Stimulated activated naive CD4-positive, alpha-beta T cell (primary cell): ENCODE data around the gene TBC1D22A.
"Not testable (repeated sequence)": the region's sequence is repeated elsewhere in the genome, so short reads cannot be mapped to it uniquely, and the experiment has no call there.

Experiments used
- DNase-seq, 6 experiments: peaks; one replicate each; lab custom pipeline; 2025; lab: John Stamatoyannopoulos, UW

The TBC1D22A gene

DNA sequence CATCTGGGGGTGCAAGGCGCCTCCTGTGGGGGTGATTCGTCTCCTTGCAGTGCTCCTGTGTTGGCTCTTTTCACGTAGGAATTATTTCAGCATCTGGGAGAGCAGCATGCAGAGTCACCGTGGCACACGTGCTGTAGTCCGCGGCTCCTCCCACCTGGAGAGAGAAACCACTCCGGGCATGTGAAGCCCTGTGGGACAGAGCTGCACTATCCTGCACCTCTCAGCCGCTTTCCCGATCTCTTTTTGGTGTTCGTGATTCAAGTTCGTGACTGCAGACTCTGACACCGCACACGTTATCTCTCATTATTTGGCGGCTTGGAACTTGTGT is 394.6 kb downstream of the TBC1D22A start:
- no peak for DNase-seq

DNA sequence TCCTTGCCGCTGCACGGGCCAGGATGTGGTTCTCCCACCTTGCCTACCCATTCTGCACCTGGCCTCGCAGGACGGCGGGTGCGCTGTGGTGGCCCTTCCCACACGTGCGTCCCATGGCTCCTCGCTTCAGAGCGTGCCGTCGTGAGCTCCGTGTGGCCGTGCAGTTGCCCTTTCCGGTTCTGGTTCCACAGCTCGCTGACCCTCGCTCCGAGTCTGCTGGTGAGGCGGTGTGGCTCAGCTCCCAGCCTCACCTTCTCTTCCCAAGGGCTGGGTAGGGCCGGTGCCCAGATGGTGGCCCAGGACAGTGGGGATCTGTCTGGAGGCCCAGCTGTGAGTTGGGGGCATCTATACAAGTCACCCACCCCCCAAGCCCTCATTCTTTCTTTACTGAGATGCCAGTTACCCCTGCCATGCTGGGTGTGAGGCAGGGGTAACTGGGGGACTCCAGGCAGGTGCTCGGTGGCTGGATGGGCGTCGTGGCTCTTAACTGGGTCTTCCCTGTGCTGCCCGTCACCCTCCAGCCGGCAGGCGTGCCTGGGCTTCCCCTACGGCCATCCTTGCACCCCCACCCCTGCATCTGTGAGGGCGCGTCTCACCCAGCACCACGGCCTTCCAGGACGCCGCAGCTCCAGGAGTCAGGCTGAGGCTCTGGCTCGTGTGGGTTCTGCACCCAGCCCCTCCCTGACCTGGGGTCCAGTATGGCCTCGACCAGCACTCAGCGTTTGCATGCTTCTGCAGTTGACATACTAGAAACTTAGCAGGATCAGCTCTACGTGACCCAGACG is 395.2 kb downstream of the TBC1D22A start:
- no peak for DNase-seq

DNA sequence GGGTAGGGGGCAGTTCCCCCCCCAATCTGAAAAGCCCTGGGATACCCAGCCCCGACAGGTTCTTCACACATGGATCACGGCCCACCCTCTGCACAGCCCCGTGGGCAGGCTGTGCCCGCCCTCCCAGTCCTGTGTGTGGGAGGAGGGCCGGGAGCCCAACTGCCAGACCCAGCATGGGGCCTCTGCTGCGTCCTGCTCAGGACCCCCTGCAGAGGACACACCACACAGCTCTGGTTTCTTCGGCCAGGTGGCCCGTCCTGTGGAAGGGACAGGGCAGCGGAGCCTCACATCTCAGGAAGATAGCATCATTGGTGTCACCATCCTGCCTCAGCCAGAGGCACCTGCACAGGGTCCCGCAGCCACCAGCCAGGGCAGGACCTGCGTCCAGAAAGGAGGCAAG is 396.0 kb downstream of the TBC1D22A start:
- DNase-seq: no peak

DNA sequence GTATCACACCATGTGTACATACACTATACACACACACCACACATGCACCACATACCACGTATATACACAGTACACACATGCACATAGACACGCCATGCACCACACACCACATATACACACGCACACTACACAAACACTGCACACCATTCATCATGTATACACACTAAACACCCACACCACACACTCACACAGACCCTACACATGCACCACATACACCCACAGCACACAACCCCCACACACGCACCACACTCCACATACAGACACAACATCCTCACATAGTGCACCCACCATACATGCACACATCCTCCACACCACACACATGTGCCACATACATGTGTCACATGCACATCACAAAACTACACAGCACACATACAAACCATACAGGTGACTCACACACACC is 397.1 kb downstream of the TBC1D22A start:
- no peak for DNase-seq

DNA sequence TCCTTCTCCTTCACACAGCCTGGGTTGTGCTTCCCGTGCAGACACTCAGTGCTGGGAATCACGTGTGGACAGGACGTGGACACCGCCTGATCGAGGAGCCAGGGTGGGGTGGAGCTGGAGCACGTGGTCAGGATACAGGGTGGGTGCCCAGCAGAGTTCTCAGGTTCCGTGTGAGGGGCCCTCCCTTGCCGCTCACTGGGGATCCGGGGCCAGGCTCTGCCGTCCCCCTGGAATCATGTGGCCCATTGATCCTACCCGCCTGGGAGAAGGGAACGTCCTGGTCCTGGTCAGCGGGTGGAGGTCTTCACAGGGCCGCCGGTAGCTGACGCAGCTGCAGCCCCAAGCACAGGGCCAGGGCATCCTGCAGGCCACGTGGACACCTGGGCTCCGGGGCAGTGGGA is 397.7 kb downstream of the TBC1D22A start:
- DNase-seq: no peak

DNA sequence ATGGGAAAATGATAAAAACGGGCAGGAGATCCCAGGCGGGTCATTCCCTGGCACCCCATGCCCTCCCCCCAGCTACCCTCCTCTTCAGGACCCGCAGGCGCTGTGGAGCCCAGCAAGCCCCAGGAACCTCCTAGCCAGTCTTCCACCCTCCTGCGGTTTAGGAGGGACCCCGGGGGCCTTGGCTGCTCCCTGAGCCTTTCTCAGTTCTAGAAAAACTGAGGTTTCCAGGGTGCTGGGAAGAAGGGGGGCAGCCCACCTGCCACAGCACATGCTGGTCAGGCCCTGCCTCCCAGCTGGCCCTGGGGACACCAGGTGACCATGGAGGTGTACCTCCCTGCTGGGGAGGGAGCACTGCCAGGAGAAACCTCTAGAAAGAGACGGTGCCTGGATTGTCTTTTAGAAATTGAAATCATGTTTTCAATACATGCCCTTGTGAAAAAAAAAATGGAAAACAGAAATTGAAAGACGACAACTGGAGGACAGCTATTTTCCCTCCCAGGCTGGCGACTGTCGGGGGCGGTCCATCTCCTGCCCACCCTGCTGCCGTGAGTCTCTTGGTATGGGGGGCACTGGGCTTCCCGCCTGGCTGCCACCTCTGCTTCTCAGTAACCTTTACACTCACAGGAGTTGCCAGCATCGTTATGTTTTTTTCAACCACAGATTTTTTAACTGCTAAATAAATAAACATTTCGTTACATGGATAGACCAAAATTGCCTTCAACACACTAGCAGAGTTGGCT is 398.5 kb downstream of the TBC1D22A start:
- DNase-seq: no peak

DNA sequence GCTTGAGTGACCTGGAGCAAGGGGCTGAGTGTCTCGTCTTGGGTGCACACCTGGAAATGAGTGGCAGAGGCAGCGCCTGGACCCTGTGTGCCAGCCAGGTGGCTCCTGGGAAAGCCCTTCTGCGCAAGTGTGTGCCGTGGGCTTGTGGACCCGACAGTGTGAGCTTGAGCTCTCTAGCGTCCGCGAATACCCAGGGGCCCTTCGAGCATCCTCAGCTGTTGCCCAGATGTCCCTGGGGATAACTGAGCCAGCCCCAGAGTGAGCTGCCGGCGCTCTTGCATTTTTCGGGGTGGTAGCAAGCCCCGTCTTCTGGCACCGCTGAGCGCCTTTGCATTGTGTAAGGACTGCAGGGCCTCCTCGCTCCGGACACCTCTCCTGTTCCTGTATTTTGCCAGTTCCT is 399.2 kb downstream of the TBC1D22A start:
- no peak for DNase-seq

DNA sequence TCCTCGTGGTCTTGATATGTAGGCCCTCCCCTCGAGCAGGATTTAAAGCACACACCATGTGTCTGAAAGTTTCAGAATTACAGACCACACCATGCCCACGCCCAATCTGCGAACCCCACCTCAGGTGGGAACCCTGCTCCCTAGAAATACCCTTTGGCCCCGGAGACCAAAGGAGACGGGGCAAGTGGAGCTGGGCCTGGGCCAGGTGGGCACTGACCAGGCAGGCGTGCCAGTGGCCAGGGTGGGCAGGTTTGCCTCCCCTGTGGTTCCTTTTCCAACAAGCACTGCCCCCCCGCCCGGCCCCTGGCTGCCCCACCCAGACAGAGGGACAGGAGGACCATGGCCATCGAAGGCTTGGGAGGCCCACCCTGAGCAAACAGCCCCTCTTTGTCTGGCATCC is 400.4 kb downstream of the TBC1D22A start:
- no peak for DNase-seq

DNA sequence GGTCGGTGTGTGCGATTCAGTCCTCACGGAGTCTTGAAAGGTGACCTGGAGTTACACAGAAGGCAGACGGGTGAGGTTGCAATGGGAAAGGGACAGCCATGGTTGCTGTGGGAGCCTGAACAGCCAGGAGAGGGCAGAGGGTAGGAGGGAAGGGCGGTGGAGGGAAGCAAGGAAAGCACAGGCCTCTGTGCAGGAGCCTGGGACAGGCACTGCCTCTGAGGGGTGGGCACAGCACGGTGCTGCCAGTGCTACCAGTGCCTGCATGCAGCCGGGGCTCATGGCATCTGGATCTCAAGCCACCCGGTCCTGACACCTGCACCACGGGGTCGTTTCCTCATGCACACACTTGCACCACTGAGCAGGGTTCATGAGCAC is 401.0 kb downstream of the TBC1D22A start:
- DNase-seq: no peak

DNA sequence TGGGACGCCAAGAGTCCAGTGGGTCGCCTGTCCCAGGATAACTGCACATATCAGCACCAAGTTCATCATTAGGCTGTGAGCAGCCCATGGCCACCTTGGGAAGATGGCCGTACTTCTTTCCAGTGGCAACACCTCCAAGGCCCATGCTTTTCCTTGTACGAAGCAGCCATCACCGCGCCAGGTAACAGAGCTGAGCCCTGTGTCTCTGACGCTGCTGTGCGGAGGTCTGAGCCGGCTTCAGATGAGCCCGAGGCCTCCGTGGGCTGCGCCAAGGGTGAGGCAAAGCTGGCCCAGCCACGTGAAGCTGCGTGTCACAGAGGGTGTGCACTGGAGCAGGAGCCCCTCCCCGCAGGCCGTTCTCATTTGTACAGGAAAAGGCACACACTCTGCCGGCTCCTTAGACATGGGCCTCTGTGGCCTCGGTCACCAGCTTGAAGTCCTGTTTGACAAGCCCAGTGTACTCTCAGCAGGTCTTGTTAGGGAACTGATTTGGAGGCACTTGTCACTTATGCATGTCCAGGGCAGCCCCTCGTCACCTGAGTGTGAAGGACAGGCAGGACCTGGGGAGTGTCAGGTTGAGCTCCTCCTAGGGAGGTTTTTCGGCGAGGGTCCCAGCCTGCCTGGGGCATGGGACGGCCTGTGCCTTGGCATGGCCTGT is 401.5 kb downstream of the TBC1D22A start:
- no peak for DNase-seq

DNA sequence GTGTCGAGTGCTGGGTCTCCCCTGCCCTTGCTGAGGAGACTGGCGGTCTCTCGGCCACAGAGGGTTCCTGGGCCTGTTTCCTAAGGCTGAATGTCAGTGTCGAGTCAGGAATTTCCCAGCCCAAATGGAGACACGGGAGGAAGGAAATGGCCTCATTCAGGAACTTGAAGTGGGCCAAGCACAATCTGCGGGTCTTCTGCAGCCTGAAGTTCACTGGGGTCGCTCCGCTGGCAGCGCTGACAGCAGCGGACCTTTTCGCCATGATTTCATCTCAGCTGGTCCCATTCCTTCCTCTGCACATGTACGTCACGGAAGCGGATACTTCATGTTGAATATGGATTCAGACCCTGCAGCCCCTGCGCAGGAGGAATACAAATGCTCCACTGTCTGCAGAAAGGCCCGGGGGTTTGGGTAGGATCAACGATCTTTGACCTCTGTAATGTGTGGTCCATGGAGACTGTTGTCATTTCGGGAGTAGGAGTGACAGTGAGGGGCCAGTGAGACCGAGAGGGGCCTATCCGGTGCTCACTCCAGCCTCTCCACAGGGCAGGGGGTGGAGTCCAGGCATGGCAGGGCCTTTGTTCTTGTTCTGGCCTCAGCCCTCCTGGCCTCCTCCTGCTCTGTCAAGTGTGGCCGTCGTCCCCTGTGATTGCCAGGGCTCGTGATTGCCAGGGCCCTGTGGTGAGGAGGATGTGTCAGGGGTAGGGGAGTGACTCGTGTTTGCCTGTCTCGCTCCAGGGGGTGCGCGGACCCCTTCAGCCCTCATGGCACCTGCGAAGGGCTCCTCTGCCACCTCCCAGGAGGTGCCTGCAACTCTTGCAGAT is 402.3 kb downstream of the TBC1D22A start:
- DNase-seq: no peak

DNA sequence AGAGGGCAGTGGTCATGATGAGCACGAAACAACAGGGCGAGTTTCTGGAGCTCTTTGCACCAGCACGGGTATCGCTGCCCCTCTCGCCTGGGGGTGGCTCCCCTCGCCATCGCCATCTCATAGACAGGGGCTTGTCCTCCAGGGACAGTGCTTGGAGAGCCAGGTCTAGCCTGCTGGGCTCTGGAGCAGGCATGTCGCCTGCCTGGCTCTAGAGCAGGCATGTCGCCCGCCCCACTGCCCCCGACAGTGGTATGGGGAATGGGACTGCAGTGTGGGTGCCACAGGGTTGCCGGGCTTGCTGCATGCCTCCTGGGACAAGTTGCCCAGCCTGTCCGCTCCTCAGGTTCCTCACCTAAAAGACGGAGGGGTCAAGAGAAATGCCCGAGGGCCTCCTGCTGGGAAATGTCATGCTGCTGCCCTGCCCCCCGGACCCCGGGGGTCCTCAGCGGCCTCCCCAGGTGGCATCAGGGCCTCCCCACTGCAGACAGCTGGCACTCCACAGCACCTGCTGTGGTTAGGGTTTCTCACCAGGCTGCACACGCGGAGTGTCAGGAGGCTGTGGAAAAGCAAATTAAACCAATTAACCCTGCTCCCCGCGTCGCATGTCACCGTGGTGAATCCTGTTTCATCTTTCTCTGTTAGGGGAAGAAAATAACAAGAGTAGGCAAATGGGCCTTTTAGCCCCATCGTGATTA is 403.0 kb downstream of the TBC1D22A start:
- no peak for DNase-seq

DNA sequence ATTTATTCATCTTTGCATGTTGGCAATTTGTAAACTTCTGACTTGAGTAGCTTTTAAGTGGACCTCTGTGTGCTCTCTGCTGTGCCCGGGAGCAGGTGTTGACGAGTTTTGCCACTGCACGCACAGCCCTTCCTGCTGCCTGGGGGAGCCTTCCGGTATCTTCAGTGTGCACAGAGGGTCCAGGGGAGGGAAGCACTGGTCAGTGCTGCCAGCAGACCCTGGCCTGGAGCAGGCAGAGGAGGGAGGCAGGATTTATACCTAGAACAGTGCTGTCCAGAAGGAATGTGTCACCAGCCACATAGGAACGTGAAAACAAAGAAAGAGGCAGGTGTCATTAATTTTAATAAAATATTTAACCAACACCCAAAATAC is 403.6 kb downstream of the TBC1D22A start:
- DNase-seq: no peak

DNA sequence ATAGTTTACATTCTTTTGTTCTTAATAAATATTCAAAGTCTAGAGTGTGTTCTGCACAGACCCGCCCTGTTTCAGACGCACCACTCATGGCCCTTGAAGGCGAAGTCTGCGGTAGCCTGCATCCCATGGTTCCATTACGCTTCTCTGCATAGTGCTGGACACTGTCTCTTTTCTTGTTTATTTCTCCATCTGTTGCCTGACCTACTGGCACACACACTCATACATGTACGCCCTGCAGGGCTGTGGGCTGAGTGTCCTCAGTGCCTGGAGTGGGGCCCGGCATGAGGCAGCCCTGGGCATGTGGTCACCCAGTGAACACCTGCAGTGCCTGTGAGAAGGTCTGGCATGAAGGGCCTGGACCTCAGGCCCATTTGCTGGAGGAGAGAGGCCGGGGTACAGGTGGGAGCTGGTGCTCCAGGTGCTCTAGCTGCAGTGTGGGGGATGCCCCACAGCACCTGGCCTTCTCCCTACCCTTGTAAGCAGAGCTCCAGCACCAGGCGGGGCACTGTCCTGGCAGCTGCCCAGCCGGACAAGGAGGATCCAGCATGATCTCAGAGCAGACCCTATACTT is 404.1 kb downstream of the TBC1D22A start:
- no peak for DNase-seq

DNA sequence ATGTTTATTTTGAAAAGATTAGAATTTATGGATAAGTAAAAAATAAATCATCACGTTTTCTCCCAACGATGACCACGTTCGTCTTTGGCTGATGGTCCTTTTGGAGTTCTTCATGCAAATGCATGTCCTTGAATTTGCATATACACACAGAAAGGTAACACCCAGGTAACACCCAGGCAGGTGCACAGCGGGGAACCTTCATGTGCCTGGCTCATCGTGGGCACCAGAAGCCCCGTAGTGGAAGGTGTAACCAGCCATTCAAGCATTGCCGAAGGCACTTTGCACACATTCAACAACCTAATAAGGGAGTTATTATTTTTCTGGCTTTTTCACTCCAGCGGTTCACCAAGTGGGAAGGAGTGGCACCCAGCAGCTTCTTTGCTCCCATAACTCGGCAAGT is 404.6 kb downstream of the TBC1D22A start:
- DNase-seq: no peak

DNA sequence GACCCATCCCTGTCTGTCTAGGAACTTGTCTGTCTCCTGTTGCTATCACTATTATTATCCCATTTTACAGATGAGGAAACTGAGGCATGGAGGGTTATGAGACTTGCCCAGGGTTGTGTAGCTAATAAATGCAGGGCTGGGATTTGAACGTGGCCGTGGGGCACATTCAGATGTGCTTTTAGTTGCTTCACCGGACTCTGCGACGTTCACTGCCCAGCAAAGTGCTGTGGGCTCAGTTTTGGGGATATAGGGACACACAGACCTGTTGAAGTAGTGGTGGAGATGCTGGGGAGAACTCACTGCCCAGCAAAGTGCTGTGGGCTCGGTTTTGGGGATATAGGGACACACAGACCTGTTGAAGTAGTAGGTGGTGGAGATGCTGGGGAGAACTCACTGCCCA is 405.5 kb downstream of the TBC1D22A start:
- not testable (repeated sequence) for DNase-seq

DNA sequence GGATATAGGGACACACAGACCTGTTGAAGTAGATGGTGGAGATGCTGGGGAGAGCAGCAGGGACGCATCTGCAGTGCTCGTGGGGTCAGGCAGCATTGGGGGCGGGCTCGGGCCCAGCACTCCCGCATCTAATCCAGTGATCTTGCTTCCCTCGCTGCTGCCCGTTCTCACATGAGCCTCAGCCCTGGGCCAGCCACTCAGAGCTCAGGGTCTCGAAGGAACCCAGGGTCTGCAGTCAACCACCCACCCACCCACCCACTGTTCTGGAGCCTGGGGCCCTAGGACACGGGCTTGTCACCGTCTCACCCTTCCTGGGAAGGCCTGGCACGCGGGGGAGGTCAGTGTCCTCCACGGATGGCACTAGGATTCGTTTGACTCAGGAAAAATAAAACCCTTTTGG is 406.0 kb downstream of the TBC1D22A start:
- DNase-seq: no peak

DNA sequence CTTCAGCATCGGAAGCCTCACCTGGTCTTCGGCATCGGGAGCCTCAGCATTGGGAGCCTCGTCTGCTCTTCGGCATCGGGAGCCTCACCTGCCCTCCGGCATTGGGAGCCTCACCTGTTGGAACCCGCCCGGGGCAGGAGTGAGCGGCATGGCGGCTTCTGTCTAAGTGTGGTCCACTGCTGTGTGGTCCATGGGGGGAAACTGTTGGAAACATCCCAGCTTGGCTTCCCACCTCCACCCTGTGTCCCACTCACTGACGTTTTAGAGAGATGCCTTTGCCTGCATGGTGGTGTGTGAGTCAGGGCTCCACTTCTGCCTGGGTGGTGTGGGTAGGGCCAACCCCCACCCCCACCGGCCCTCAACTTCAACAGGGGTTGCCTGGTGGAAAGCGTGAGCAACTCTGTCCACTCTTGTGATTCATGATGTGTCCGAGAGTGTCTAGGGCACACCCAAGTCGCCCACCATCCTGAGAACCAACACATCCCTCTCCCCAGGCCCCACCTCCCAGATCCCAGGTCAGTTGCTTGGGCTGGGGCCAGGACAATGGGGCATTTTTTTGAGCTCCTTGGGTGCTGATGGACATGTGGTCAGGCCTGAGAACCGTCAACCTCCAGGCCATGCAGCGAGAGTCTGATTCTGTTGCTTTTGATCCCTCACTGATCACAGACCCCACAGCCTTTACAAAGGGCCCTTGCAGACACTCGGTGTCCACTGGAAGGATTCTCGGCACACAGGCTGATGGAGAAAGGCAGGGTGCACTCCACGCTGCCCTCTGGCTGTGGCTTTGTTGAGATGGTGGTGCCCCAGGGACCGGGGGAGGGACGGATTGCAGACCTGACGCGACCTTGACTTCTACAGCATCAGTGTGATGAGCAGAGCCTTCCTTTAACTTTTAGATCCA is 406.7 kb downstream of the TBC1D22A start:
- no peak for DNase-seq

DNA sequence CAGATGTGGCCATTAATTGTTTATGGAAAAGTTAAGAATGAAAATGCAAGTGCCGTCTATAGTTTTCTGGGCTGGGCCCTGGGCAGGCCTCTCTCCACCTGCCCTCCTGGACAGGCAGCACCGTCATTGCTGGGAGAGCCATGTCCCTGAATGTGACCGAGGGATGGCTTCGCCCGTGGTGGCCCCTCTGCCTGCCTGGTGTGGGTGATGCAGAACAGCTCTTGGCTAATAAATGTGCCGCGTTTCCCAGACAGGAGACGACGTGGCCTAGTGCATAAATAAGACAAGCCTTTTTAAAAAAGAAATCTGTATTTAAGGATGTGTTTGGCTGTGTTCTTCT is 407.3 kb downstream of the TBC1D22A start:
- no peak for DNase-seq
